HepG2 (cell line): ENCODE data around the gene PRRC2A. TPM values are rescaled to one million over a fixed set of nuclear protein-coding genes. Genes with fewer than 3 reads are reported as not detected.
A peak's percentile ranks its signal among the peaks of the same experiment; 100 is the strongest.

Experiments used
- ATF6 ChIP-seq: sonication (generic); formaldehyde crosslinking; conservative IDR thresholded peaks from 2 replicates; pipeline ENCODE4 v1.4.0; 2020; ENCODE audit warnings: missing genetic modification reagents
- CENPBD1 ChIP-seq: sonication (generic); formaldehyde crosslinking; IDR thresholded peaks from 2 replicates; pipeline ENCODE4 v1.8.0; 2022; ENCODE audit warnings: missing genetic modification reagents, low read depth, mild to moderate bottlenecking, borderline replicate concordance
- FOXK2 ChIP-seq: fragments of 450-650 bp; IDR thresholded peaks from 2 replicates; pipeline ENCODE4 v1.6.1; 2016
- HMGXB3 ChIP-seq: sonication (generic); formaldehyde crosslinking; IDR thresholded peaks from 2 replicates; pipeline ENCODE4 v1.4.0; 2020; ENCODE audit warnings: missing genetic modification reagents, borderline replicate concordance
- HNRNPK ChIP-seq: fragments of 200-400 bp; formaldehyde crosslinking; IDR thresholded peaks from 2 replicates; pipeline ENCODE4 v1.6.1; 2018; ENCODE audit warnings: low read length, low read depth, moderate library complexity, mild to moderate bottlenecking; ENCODE audit not compliant: poor library complexity, severe bottlenecking
- MAFK ChIP-seq, 2 experiments: IDR thresholded peaks in 1 of 2; conservative IDR thresholded peaks in 1 of 2; 2 replicates each; pipeline ENCODE4 v1.6.1; 2011; ENCODE audit warnings: improper control_type of control experiment in 2 of 2, low read length in 2 of 2
- MNT ChIP-seq: fragments of 450-650 bp; IDR thresholded peaks from 2 replicates; pipeline ENCODE4 v1.6.1; 2016
- NFRKB ChIP-seq: fragments of 450-650 bp; IDR thresholded peaks from 2 replicates; pipeline ENCODE4 v1.6.1; 2017
- NR2F1 ChIP-seq, 2 experiments: fragments of 450-650 bp in 1 of 2; formaldehyde crosslinking in 1 of 2; IDR thresholded peaks; 2 replicates each; pipeline versions ENCODE4 v1.5.0 to v1.6.1; 2016 to 2020; ENCODE audit warnings: mild to moderate bottlenecking in 1 of 2, missing compliant biosample characterization in 1 of 2, missing genetic modification reagents in 1 of 2, moderate library complexity in 1 of 2
- SIN3B ChIP-seq: fragments of 150-350 bp; IDR thresholded peaks from 2 replicates; pipeline ENCODE4 v1.6.1; 2014; ENCODE audit warnings: low read length
- ZNF142 ChIP-seq: sonication (generic); formaldehyde crosslinking; IDR thresholded peaks from 2 replicates; pipeline ENCODE4 v1.4.0; 2020; ENCODE audit warnings: missing genetic modification reagents
- ZNF614 ChIP-seq: IDR thresholded peaks from 2 replicates; pipeline ENCODE4 v1.6.1; 2018; ENCODE audit warnings: missing biosample characterization, missing genetic modification reagents, inconsistent platforms, borderline replicate concordance
- ZNF652 ChIP-seq: IDR thresholded peaks from 2 replicates; pipeline ENCODE4 v1.6.1; 2016; ENCODE audit warnings: low read depth, borderline replicate concordance
- polyA plus RNA-seq, 8 experiments: library from polyadenylated mRNA; depleted of rRNA in 3 of 8; stranded (reverse) in 7 of 8; unstranded in 1 of 8; fragments of >200 nt; fragmentation: Illumina TruSeq in 4 of 8; extraction: Trizol in 4 of 8; gene quantifications; 2 replicates each; pipeline versions ENCODE4 v1.2.1 to v1.2.3, GENCODE V29; 2011 to 2016; ENCODE audit warnings: low read depth in 4 of 8, missing spikeins in 1 of 8, mixed read lengths in 1 of 8; ENCODE audit not compliant: insufficient read depth in 1 of 8
- total RNA-seq, 5 experiments: library from RNA; depleted of rRNA; stranded (reverse); fragments of >200 nt; fragmentation: Illumina TruSeq; extraction: Trizol; gene quantifications; 2 replicates each; pipeline ENCODE4 v1.2.3, GENCODE V29; 2016; ENCODE audit warnings: low read depth in 1 of 5

The PRRC2A gene
- total and polyA plus RNA-seq, 2 of the 13 experiments (the other 11 are each of a cell fraction or from before 2014, with no cell fraction given), result 38.9 to 47.4 TPM

- TF ChIP-seq ATF6 (CRISPR knock-in tag), result no peak
- TF ChIP-seq ZNF652 (CRISPR knock-in tag), result peak; percentile 4; the same call in 1 of the 2 replicates
- no peak; a peak in 1 of 4 replicates for TF ChIP-seq NR2F1 (CRISPR knock-in tag; IDR thresholded peaks at IDR 0.05)
- no peak for TF ChIP-seq MAFK (conservative IDR thresholded peaks at IDR 0.05 in 1 of 2, IDR thresholded peaks at IDR 0.05 in 1 of 2; ENCODE audit: low read length in 2 of 2)
- TF ChIP-seq MNT, result peak; percentile 62
- peak; percentile 41; the same call in 1 of the 2 replicates for TF ChIP-seq ZNF142 (CRISPR knock-in tag)
- peak; percentile 96 for TF ChIP-seq HNRNPK
- TF ChIP-seq HMGXB3, result peak; percentile 98
- no peak; the same call in 1 of the 2 replicates for TF ChIP-seq CENPBD1
- TF ChIP-seq FOXK2, result peak; percentile 67
- no peak for TF ChIP-seq NFRKB
- TF ChIP-seq SIN3B, result peak; percentile 16; the same call in 1 of the 2 replicates
- TF ChIP-seq ZNF614 (CRISPR knock-in tag), result peak; percentile 50; the same call in 1 of the 2 replicates
These were observed 45.2 kb downstream of the PRRC2A start, which contains the start of gene CSNK2B (continued) for GRCh38 chr6:31665501-31666336.
